Liver (tissue), 3 donors: ENCODE data around the gene INPP4B.

Experiments
- CTCF ChIP-seq: fragments of 150-350 bp; IDR thresholded peaks from 2 replicates; pipeline ENCODE4 v1.5.1; 2017; ENCODE audit warnings: improper control_type of control experiment, low read depth, low read length; ENCODE audit not compliant: missing input control
- GABPA ChIP-seq, 2 donors: IDR thresholded peaks in 1 of 2; conservative IDR thresholded peaks in 1 of 2; 2 replicates each; pipeline ENCODE4 v1.6.1; 2016; ENCODE audit warnings: antibody characterized with exemption in 2 of 2, mild to moderate bottlenecking in 1 of 2, moderate library complexity in 1 of 2
- donor health status: healthy.
- donor health status: healthy.

GRCh38 chr4:142856576-142856975 lies 10.5 kb upstream of the INPP4B start:
- no peak for TF ChIP-seq GABPA (IDR thresholded peaks at IDR 0.05 in 1 of 2, conservative IDR thresholded peaks at IDR 0.05 in 1 of 2)
- no peak for TF ChIP-seq CTCF
